H1 (cell line): ENCODE results near the gene SPOCK2. TPM values are rescaled to one million over a fixed set of nuclear protein-coding genes. Genes with fewer than 3 reads are reported as not detected.

Experiments
- ASH2L ChIP-seq: fragments of 200-600, 300-600 bp; sonication (generic); IDR thresholded peaks from one replicate; pipeline ENCODE4 v1.7.1; 2017; ENCODE audit warnings: low read length
- BCL11A ChIP-seq, 2 experiments: IDR thresholded peaks; one replicate each; pipeline ENCODE4 v1.6.1; 2011; ENCODE audit warnings: low read depth in 2 of 2, low read length in 2 of 2, mild to moderate bottlenecking in 2 of 2
- BRCA1 ChIP-seq: IDR thresholded peaks from 2 replicates; pipeline ENCODE4 v1.6.1; 2012; ENCODE audit warnings: low read depth, low read length, improper control_type of control experiment
- CHD7 ChIP-seq: fragments of 300-600 bp; sonication (generic); IDR thresholded peaks from 2 replicates; pipeline ENCODE4 v1.7.1; 2012; ENCODE audit warnings: low read length, moderate library complexity, mild to moderate bottlenecking, inconsistent platforms; ENCODE audit not compliant: insufficient replicate concordance
- E2F6 ChIP-seq: IDR thresholded peaks from 2 replicates; pipeline ENCODE4 v1.6.1; 2012; ENCODE audit warnings: inconsistent platforms
- HDAC2 ChIP-seq, 2 experiments: fragments of 300-600 bp in 1 of 2; sonication (generic) in 1 of 2; IDR thresholded peaks; 2 replicates each; pipeline ENCODE4 v1.6.1; 2011 to 2012; ENCODE audit warnings: low read depth in 2 of 2, low read length in 2 of 2, mild to moderate bottlenecking in 2 of 2, moderate library complexity in 2 of 2, borderline replicate concordance in 1 of 2, inconsistent platforms in 1 of 2
- MAFK ChIP-seq: IDR thresholded peaks from 2 replicates; pipeline ENCODE4 v1.6.1; 2012; ENCODE audit warnings: low read depth, mild to moderate bottlenecking, improper control_type of control experiment, low read length
- MAX ChIP-seq: IDR thresholded peaks from 2 replicates; pipeline ENCODE4 v1.6.1; 2012; ENCODE audit warnings: inconsistent platforms
- POLR2AphosphoS5 ChIP-seq: IDR thresholded peaks from 2 replicates; pipeline ENCODE4 v1.6.1; 2011; ENCODE audit warnings: low read depth, low read length
- SIRT6 ChIP-seq: IDR thresholded peaks from one replicate; pipeline ENCODE4 v1.7.1; 2012; ENCODE audit warnings: low read length, inconsistent platforms
- SP4 ChIP-seq: IDR thresholded peaks from 2 replicates; pipeline ENCODE4 v1.6.1; 2012; ENCODE audit warnings: low read length, inconsistent platforms
- TAF7 ChIP-seq: optimal IDR thresholded peaks from 2 replicates; pipeline ENCODE3; 2011; ENCODE audit warnings: low read depth, mild to moderate bottlenecking, inconsistent platforms, low read length, moderate library complexity, borderline replicate concordance
- polyA plus RNA-seq, 7 experiments: library from polyadenylated mRNA; depleted of rRNA in 3 of 7; stranded (reverse) in 5 of 7; unstranded in 2 of 7; fragments of >200 nt in 5 of 7; fragments of 200-250 nt in 2 of 7; gene quantifications; 1 replicate in 5 of 7; 2 replicates in 1 of 7; 4 replicates in 1 of 7; pipeline versions ENCODE4 v1.2.1 to v1.2.3, GENCODE V29; 2011 to 2013; ENCODE audit warnings: missing spikeins in 2 of 7, mixed read lengths in 2 of 7
- total RNA-seq: library from RNA; stranded (reverse); fragmentation: NEBNext Ultra II Directional; extraction: Animal tissue kit (Norgen Biotek cat#: 25700); gene quantifications from 2 replicates; pipeline ENCODE4 v1.2.1, GENCODE V29; 2021

SPOCK2 gene
- total and polyA plus RNA-seq, 2 of the 8 experiments (the other 6 are each of a cell fraction or from before 2014, with no cell fraction given) = 1.5 to 1.9 TPM

- TF ChIP-seq CHD7 = no peak
- TF ChIP-seq HDAC2 (IDR thresholded peaks at IDR 0.05; ENCODE audit: borderline replicate concordance in 1 of 2, low read depth in 2 of 2, low read length in 2 of 2) = no peak
- TF ChIP-seq BRCA1 = no peak
- no peak for TF ChIP-seq TAF7
- TF ChIP-seq ASH2L = no peak
- no peak for TF ChIP-seq SIRT6
- no peak for TF ChIP-seq BCL11A (IDR thresholded peaks at IDR 0.05; ENCODE audit: low read depth in 2 of 2, low read length in 2 of 2)
- TF ChIP-seq MAX = no peak
- TF ChIP-seq E2F6 = no peak
- TF ChIP-seq POLR2AphosphoS5 = no peak
- no peak for TF ChIP-seq SP4
- TF ChIP-seq MAFK = no peak
Observed at GRCh38 chr10:72011016-72011415, 77.3 kb downstream of the SPOCK2 start (continued).
